Hepatocyte (in vitro differentiated cells): ENCODE results near the gene SULT1A2.
"Not testable (repeated sequence)": the region's sequence is repeated elsewhere in the genome, so short reads cannot be mapped to it uniquely, and the experiment has no call there.

ENCODE experiments used
- EZH2 ChIP-seq: fragments of 200-600 bp; sonication (generic); IDR thresholded peaks from 2 replicates; pipeline ENCODE4 v1.6.1; 2016; ENCODE audit warnings: antibody characterized with exemption, mild to moderate bottlenecking, borderline replicate concordance
- TF ChIP-seq, protein P1 (sequence below): fragments of 200-600 bp; sonication (generic); IDR thresholded peaks from 2 replicates; pipeline ENCODE4 v1.5.1; 2016; ENCODE audit warnings: antibody characterized with exemption, mild to moderate bottlenecking; ENCODE audit not compliant: poor library complexity

DNA sequence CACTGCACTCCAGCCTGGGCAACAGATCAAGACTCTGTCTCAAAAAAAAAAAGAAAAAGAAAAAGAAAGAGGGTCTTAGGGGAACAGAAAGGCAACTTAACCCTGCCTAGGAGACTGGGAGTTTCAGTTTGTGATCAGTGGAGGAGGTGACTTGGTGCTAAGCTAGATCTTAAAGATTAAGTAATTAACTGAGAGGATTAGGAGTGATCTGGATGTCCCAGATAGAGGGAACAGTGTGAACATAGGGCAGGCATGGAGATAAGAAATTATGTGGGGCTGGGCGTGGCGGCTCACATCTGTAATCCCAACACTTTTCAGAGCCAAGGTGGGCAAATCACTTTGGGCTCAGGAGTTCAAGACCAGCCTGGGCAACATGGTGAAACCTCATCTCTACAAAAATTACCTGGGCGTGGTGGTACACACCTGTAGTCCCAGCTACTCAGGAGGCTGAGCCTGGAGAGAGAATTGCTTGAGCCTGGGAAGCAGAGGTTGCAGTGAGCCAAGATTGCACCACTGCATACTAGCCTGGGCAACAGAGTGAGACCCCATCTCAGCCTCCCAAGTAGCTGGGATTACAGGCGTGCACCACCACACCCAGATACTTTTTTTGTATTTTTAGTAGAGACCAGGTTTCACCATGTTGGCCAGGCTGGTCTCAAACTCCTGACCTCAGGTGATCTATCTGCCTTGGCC is 30.5 kb downstream of the SULT1A2 start:
- TF ChIP-seq, protein P1, sequence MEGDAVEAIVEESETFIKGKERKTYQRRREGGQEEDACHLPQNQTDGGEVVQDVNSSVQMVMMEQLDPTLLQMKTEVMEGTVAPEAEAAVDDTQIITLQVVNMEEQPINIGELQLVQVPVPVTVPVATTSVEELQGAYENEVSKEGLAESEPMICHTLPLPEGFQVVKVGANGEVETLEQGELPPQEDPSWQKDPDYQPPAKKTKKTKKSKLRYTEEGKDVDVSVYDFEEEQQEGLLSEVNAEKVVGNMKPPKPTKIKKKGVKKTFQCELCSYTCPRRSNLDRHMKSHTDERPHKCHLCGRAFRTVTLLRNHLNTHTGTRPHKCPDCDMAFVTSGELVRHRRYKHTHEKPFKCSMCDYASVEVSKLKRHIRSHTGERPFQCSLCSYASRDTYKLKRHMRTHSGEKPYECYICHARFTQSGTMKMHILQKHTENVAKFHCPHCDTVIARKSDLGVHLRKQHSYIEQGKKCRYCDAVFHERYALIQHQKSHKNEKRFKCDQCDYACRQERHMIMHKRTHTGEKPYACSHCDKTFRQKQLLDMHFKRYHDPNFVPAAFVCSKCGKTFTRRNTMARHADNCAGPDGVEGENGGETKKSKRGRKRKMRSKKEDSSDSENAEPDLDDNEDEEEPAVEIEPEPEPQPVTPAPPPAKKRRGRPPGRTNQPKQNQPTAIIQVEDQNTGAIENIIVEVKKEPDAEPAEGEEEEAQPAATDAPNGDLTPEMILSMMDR: not testable (repeated sequence)
- not testable (repeated sequence) for TF ChIP-seq EZH2
